Measurements from ENCODE around the gene SMIM38. TPM values are rescaled to one million over a fixed set of nuclear protein-coding genes. Genes with fewer than 3 reads are reported as not detected.

Gene SMIM38
- total RNA-seq, 1 donor: under 0.01 TPM

DNA sequence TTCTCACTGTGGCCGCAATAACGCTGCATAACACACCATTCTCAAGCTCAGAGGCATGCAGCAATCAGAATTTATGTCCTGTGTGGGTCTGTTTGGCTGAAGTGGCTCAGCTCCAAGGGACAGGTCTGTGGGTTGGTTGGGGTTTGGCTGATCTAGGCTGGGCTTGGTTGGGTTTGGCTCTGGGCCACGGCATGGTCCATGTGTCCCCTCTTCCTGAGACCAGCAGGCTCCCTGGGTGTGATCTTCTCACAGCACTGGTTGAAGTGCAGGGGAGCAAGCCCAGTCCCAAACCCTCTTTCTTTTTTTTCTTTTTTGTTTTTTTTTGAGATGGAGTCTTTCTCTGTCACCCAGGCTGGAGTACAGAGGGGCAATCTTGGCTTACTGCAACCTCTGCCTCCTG, 25.0 kb downstream of the SMIM38 start:
- TF ChIP-seq, protein P1, sequence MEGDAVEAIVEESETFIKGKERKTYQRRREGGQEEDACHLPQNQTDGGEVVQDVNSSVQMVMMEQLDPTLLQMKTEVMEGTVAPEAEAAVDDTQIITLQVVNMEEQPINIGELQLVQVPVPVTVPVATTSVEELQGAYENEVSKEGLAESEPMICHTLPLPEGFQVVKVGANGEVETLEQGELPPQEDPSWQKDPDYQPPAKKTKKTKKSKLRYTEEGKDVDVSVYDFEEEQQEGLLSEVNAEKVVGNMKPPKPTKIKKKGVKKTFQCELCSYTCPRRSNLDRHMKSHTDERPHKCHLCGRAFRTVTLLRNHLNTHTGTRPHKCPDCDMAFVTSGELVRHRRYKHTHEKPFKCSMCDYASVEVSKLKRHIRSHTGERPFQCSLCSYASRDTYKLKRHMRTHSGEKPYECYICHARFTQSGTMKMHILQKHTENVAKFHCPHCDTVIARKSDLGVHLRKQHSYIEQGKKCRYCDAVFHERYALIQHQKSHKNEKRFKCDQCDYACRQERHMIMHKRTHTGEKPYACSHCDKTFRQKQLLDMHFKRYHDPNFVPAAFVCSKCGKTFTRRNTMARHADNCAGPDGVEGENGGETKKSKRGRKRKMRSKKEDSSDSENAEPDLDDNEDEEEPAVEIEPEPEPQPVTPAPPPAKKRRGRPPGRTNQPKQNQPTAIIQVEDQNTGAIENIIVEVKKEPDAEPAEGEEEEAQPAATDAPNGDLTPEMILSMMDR (IDR thresholded peaks at IDR 0.05; ENCODE audit: insufficient read depth, low read depth, low read length): no peak
- DNase-seq (ENCODE audit: low read depth): no peak
- no peak overlapping the region for H3K4me3 ChIP-seq (ENCODE audit: low read depth, low read length)

DNA sequence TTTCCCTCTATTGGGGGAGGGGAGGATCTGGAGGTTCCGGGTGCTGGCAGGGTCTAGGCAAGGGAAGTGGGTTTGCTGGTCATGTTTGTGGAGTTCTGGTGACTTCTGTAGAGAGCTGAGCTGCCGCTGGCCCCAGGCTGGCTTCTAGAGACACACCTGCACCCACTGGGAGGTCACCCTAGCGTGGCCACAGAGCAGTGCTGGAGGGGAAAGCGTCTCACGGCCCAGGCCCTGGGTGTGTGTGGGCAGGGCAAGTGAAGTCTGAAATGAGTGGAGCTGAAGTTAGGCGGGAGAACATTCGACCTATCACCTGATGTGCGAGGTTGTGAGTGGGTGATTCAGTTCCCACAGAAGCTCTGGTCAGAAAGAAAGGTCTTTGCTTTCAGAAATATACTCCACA, 27.9 kb downstream of the SMIM38 start:
- DNase-seq (ENCODE audit: low read depth): no peak
- TF ChIP-seq, protein P1 (IDR thresholded peaks at IDR 0.05; ENCODE audit: insufficient read depth, low read depth, low read length): no peak

DNA sequence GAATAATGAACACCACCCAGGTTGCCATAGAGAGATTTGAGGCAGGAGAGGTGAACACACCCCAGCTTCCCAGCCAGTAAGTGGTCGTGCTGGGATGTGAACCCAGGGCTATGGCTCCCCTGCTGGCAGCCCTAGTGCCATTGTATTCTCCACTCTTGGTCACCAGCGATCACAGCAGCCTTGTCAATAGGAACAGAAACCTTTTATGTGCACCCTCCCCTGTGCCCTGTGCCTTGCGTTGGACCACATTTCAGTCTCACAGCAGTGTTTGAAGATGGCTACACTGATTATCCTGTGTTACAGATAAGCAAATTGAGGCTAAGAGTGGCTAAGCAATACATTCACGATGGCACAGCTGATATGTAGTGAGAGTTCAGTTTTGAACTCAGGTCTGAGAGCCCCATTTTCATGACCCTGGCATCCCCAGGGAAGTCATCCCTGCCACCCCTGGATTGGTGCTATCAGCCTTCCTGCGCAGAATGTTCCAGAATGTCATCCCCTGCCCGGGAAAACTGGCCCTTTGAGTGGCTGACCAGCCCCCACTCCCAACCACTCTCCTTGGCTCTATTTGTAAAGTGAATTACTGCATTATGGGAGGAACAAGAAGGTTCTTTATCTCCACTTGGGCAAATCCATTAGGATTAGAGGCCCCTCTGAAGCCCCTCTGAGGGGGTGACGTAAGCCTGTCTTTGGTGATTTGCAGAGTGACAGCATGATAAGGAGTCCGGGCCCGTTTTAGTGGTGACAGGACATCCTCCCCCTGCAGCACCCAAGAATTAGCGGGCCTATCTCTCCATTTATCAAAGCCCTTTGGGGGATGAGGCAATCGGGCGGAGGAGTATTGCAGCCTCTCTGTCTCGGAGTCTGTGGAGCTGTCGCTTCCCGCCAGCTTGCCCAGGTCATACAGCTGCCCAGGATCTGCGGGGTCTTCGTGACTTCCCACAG, 30.9 kb downstream of the SMIM38 start:
- no peak overlapping the region for H3K4me3 ChIP-seq (ENCODE audit: low read depth, low read length)
- no peak for DNase-seq (ENCODE audit: low read depth)
- TF ChIP-seq, protein P1 (IDR thresholded peaks at IDR 0.05; ENCODE audit: insufficient read depth, low read depth, low read length): no peak

More for the DNA sequence above, 27.9 kb downstream of the SMIM38 start:
- H3K4me3 ChIP-seq (ENCODE audit: low read depth, low read length): no peak overlapping the region

DNA sequence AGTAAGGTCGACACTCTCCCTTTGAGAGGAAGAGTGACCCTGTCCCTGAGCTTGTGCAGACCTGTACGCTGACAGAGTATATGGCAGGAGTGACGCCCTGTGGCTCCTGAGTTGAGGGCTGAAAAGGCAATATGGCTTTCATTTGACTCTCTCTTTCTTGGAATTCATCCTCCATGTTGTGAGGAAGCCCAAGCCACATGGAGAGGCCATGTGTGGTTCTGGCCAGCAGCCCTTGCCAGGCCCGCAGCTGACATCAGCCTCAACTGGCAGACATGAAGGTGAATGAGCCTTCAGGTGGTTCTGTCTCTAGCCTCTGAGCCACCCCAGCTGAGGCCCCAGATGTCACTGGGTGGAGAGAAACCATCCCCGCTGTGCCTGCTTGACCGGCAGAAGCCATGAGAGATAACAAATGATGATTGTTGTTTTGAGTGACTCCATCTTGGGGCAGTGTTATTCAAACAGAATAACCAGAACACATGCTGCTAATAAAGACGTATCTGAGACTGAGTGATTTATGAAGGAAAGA, 31.9 kb downstream of the SMIM38 start:
- DNase-seq (ENCODE audit: low read depth): no peak
- no peak overlapping the region for H3K4me3 ChIP-seq (ENCODE audit: low read depth, low read length)
- TF ChIP-seq, protein P1 (IDR thresholded peaks at IDR 0.05; ENCODE audit: insufficient read depth, low read depth, low read length): no peak

- no peak for DNase-seq (ENCODE audit: low read depth)
- H3K4me3 ChIP-seq (ENCODE audit: low read depth, low read length): no peak overlapping the region
- TF ChIP-seq, protein P1 (IDR thresholded peaks at IDR 0.05; ENCODE audit: insufficient read depth, low read depth, low read length): no peak
These were observed 33.3 kb downstream of the SMIM38 start for GRCh38 chr11:69189059-69189458.

DNA sequence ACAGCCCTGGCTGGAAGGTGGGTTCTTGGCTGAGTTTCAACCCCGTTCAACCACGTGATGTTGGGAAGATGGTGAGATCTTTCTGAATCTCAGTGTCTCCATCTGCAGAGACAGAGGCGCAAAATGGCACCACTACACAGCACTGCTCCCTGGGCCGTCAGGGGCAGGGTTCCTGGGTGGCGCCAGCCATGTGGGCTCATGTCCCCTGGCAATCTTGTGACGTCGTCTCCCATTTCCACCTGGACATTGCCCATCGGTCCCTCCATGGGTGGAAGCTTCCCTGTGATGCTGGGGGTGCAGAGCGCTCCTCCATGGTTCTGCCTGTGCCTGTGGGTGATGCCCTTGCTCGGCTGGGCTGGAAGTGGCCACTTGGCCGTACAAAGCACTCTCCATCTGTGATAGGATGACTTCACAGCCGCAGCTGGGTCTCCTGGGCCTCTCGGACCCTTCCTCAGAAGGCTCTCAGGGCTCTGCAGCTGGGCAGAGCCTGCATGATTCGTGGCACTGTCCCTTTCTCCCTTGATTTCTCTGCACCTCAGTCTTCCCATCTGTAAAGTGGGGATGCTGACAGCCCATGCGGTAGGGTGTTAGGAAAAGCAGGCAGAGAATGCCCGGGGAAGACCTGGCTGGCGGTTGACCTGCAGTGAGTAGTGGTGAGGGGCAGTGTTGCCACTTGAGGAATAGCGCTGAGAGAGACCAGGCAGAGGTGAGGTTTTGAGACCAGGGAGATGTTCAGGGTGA, 35.2 kb downstream of the SMIM38 start:
- TF ChIP-seq, protein P1 (IDR thresholded peaks at IDR 0.05; ENCODE audit: insufficient read depth, low read depth, low read length): no peak
- no peak for DNase-seq (ENCODE audit: low read depth)
- no peak overlapping the region for H3K4me3 ChIP-seq (ENCODE audit: low read depth, low read length)
